Fibroblast of pulmonary artery (primary cell): ENCODE data around the gene GDF9.

ENCODE experiments used
- DNase-seq: peaks from one replicate; pipeline ENCODE4 v3.0.0-alpha.2; 2010; ENCODE audit warnings: low read depth
- H3K4me3 ChIP-seq: replicated peaks from 2 replicates; pipeline ENCODE4 v1.5.1; 2011; ENCODE audit warnings: low read depth, mild to moderate bottlenecking, control low read depth, low read length, moderate library complexity
- TF ChIP-seq, protein P1 (sequence below): IDR thresholded peaks from 2 replicates; pipeline ENCODE4 v1.5.1; 2011; ENCODE audit warnings: mild to moderate bottlenecking, control low read depth, low read length, inconsistent platforms; ENCODE audit errors: missing control alignments

Gene GDF9

GRCh38 chr5:132873119-132873929, 7.1 kb upstream of the GDF9 start, which contains the start of gene LEAP2:
Gene LEAP2 (plus strand): TSS chr5:132873668. CDS start chr5:132873695, 27 bp downstream.
- TF ChIP-seq, protein P1, sequence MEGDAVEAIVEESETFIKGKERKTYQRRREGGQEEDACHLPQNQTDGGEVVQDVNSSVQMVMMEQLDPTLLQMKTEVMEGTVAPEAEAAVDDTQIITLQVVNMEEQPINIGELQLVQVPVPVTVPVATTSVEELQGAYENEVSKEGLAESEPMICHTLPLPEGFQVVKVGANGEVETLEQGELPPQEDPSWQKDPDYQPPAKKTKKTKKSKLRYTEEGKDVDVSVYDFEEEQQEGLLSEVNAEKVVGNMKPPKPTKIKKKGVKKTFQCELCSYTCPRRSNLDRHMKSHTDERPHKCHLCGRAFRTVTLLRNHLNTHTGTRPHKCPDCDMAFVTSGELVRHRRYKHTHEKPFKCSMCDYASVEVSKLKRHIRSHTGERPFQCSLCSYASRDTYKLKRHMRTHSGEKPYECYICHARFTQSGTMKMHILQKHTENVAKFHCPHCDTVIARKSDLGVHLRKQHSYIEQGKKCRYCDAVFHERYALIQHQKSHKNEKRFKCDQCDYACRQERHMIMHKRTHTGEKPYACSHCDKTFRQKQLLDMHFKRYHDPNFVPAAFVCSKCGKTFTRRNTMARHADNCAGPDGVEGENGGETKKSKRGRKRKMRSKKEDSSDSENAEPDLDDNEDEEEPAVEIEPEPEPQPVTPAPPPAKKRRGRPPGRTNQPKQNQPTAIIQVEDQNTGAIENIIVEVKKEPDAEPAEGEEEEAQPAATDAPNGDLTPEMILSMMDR = no peak
- no peak within 1 kb of the TSS for H3K4me3 ChIP-seq
- peak; percentile 24 for DNase-seq

DNA sequence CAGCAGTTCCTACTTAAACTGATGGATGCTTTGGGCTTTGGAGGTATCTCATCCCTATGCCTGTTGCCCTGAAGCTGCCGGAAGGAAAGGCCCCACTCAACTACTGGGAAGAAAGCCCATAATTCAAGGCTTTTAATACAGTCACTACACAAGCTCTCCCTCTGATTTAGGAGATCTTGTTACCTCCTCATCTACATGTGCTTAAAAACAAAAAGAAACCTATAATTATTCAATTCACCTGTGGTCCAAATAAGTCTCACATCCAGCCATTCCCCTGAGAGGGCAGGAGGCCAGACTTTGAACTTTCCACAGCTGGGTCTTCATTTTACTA, 6.5 kb upstream of the GDF9 start:
- DNase-seq = no peak
- no peak overlapping the region for H3K4me3 ChIP-seq
- TF ChIP-seq, protein P1 = no peak

GRCh38 chr5:132871459-132872284, 5.4 kb upstream of the GDF9 start:
- no peak for DNase-seq
- H3K4me3 ChIP-seq = no peak overlapping the region
- TF ChIP-seq, protein P1 = no peak

DNA sequence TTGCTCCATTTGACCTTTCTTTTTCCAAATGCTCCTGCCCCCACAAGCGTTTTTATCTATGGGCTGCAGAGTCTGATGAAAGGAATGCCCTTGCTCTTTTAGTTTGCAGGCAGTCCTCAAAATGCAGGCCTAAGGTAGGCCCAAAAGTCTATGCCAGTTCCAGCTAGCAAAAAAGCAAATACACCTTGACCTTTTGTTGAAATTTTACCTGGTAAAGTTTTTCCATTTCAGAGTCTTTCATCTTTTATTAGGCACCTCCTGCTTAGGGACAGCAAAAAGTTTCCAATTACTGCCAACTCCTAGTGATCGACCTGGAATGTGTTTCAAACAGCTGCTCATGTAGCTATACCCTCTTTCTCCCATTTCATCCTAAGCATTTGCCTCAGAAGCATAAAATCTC, 4.5 kb upstream of the GDF9 start:
- DNase-seq = no peak
- H3K4me3 ChIP-seq = no peak overlapping the region
- TF ChIP-seq, protein P1 = no peak

- TF ChIP-seq, protein P1 = no peak
- DNase-seq = no peak
- no peak overlapping the region for H3K4me3 ChIP-seq
Measured at GRCh38 chr5:132868754-132869153, 2.5 kb upstream of the GDF9 start.

- no peak for DNase-seq
- TF ChIP-seq, protein P1 = no peak
- H3K4me3 ChIP-seq = peak overlapping the region; percentile 88
Measured at GRCh38 chr5:132867046-132867451, 780 bp upstream of the GDF9 start.
